NCI-H2107 (cell line): ENCODE measurements around the gene CCDC6.
"Not testable (repeated sequence)": the region's sequence is repeated elsewhere in the genome, so short reads cannot be mapped to it uniquely, and the experiment has no call there.

Source experiments
- DNase-seq: peaks from one replicate; lab custom pipeline; 2025; lab: John Stamatoyannopoulos, UW

Gene CCDC6

DNA sequence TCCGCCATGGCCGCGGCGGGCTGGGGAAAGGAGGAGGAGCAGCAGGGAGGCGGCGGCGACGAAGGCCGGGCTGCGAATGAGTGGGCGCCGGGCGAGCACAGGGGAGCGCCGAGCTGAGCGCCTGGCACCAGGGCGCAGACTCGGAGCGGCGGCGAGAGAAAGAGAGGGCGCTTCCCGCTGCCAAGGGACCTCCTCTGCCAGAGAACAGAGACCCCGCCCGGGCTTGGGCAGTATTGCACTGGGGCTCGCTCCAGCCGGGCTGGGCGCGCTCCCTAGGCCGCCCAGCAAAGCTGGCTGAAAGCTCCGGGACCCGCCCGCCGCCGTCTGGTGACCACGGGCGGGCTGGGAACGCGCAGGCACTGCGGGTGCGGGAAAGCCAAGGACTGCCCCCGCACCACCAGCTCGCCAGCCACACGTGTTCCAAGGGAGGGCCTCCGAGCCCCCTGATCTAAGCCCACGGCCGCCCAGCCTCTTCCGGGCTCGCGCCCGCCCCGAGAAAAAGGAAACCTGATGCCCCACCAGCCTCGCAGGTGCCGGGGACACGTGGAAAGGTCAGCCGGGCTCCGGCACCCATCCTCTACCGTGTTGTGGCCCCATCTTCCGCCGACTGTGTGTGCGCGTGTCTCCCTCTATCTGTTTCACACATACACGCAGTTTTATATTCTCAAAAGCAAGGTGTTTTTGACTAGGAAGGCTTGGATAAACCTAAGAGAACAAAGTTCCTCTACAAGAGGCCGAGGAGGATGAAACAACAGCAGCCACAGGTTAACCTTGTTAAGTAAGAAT lies at the start of gene CCDC6:
Gene CCDC6, minus strand, starts transcription at position 140 of the 786 bp plus-strand sequence. Its CDS starts 132 bp downstream, at position 8.
- peak; percentile 55 for DNase-seq

DNA sequence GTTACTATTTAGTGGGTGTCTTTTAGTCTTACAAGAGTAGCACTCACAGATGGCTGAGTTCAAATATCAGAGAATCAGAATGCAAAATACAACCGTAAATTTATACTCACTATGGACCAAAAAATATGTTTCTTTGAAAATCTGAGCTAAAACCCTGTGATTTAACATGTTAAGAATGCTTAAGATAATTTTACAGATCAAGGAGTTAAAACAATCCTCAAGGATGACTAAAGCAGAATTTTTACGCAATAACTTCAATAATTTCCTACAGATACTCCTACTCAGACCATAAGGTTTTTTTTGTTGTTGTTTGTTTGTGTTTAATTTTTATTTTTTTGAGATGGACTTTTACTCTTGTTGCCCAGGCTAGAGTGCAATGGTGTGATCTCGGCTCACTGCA lies 47.9 kb upstream of the CCDC6 start:
- DNase-seq: no peak

DNA sequence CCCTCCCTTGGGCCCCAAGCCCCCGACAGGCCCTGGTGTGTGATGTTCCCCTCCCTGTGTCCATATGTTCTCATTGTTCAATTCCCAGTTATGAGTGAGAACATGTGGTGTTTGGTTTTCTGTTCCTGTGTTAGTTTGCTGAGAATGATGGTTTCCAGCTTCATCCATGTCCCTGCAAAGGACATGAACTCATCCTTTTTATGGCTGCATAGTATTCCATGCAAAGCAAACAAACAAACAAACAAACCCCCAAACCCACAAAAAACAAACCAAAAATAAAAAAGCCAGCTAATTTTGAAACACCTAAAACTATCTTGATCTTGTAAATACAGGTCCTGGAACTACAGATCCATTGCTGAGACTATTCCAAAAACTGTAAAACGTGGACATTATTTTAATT lies 47.4 kb upstream of the CCDC6 start:
- not testable (repeated sequence) for DNase-seq

DNA sequence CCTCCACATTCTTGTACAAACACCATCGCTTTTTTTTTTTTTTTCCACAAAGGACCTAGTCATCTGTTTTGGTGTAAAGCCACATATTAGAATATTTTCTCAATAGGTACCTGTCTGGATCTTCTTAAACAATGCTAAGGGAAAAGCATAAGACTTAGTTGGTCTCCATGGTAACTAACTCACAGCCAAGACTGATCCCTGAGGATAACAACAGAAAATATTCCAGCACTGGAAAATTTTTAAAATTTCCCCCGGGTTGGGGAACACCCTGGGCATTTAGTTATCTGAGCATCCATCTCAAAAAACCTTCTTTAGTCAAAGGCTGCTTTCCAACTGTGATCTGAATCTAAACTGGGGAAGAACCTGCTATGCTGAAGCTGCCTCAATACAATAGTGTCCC lies 43.7 kb upstream of the CCDC6 start:
- no peak for DNase-seq

DNA sequence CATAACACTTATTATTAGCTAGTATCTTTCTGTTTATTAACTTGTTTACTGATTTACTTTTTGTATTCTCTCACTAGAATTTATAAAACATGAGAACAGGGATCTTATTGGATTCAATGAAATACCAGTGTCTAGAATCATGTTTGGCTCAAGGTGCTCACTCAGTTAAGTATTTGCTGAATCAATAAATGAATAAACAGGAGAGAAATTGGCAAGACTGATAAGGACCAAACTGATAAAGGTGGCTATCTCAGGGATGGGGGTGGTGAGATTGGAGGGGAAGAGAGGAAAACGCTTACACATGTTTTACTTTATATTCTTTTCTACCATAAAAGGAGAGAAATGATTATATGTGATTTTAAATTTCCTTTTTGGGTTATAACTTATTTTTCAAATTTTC lies 43.3 kb upstream of the CCDC6 start:
- DNase-seq: no peak

DNA sequence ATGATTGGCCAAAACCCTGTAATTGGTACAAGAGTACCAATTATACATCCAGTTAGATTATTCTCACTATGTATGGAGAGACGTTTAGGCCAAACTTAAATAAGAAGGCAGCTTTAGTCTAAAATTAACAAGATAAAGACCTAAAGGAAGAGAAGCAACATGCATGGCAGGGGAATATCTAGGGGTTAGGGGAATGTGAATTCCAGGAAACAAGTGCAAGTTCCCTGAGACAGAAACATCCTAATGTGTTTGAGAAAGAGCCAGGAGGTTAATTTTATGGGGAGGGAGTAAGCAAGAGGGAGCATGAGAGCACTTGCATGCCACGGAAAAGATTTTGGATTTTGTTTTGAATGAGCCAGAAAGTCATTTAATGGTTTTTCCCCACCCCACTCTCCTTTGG lies 39.6 kb upstream of the CCDC6 start:
- no peak for DNase-seq

DNA sequence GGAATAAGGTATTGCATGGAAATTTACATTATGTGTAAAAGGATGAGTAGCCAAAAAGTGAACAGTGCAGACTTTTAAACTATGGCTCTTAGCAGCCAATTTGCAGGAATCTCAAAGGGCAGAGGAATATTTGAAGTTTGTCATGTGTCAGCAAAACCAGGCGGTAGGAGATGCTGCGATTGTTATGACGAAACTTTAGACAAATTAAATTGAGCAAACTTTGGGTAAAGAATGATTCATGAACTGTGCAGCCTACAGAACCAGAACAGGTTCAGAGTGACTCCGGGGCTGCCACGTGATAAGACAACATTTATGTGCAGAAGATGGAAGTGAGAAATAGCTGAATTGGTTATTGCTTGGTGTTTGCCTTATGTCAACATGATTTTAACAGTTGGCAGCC lies 39.2 kb upstream of the CCDC6 start:
- DNase-seq: no peak

DNA sequence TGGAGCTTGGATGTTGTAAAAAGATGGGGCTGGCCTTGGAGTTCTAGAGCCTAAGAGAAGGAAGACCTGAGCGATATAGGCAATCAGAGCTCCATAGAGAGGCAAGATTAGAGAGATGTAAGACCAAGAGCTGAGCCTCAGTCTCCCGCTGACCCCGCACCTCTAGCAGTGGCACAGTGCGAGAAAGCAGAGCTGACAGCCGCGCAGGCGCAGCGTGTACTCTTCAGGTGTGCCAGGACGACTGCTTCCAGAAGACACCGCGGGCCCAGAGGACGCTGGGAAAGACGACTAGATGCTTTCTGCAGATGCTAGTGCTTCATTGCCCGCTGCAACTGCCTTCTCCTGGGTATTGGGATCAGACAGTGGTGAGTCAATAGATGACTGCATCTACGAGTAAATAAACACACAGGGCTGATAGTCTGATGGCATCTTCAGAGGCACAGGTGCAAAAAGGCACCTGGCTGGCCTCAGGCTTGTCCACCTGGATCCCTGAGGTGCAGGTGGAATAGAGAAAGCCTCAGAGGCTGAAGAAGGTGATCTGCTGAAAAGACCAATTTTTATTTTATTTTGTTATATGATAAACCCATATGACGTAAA lies 38.1 kb upstream of the CCDC6 start:
- no peak for DNase-seq

DNA sequence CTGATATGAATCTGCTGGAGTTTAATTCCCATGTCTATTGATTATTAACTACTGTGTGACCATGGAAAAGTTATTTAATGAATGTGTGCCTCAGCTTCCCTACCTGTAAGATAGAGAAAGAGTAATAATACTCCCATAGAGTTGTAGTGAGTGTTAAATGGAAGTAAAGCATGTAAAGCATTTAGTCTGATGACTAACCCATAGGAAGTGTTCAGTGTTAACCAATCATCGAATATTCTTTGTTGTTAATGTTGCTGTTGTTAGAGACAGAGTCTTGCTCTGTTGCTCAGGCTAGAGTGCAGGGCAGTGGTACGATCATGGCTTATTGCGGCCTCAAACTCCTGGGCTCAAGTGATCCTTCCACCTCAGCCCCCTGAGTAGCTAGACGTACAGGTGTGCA lies 36.2 kb upstream of the CCDC6 start:
- DNase-seq: no peak

DNA sequence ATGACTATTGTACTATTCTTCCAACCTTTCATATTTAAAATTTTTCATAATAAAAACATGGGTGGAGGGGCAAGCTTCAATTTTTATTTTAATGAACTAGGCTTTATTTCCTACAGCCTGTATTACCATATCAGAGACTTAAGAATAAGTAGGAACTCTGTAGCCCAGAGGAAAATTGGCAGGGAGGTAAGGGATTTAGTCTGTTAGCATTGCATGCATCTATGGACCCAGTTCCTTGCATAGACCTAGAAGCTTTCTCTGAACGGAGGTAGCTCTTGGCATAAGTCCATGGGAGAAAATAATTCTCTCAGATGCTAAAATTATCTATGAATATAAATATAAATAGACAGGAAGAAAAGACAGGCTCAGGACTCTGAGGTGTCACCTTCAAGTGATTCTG lies 31.4 kb upstream of the CCDC6 start:
- no peak for DNase-seq

DNA sequence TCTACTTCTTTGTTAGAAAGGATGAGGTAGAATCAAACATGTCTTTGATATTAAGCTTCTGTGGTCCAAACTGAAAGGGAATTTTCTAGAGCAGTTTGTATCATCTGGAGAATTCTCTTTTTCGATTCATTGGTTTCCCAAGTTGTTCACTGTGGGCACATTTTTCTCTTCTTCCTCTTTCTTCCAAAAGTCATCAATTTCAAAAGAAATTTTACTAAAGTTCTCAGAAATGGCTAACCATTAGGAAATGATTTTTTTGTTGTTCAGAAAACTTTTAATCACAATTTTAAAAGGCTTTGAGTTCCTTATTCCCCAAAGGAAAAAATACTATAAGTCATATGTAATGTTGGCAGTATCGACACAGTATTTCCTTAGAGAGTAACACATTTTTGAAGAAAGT lies 28.3 kb upstream of the CCDC6 start:
- no peak for DNase-seq

DNA sequence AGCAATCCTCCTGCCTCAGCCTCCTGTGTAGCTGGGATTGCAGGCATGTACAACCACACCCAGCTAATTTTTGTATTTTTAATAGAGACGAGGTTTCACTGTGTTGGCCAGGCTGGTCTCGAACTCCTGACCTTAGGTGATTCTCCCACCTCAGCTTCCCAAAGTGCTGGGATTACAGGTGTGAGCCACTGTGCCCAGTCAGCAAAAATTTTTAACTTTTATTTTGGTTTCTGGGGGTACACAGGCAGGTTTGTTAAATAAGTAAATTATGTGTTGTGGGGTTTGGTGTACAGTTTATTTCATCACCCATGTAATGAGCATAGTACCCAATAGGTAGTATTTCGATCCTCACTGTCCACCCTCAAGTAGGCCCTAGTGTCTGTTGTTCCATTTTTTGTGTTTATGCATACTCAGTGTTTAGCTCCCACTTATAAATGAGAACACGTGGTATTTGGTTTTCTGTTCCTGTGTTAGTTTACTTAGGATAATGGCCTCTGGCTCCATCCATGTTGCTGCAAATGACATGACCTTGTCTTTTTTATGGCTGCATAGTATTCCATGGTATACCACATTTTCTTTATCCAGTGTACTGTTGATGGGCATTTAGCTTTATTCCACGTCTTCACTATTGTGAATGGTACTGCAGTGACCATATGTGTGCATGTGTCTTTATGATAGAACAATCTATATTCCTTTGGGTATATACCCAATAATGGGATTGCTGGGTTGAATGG lies 24.6 kb upstream of the CCDC6 start:
- not testable (repeated sequence) for DNase-seq

DNA sequence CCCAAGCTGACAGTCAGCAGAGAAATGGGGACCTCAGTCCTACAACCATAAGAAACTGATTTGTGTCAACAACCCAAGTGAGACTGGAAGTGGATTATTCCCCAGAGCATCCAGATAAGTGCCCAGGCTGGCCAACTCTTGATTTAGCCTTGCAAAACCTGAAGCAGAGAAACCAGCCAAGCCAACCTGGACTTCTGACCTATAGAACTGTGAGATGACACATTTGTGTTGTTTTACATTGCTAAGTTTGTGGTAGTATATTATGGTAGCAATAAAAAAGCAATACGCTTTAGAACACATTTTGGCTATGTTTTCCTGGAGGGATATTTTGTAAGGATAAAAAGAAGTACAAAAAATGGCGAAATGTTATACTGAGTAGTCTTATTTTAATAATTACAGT lies 19.7 kb upstream of the CCDC6 start:
- DNase-seq: no peak

DNA sequence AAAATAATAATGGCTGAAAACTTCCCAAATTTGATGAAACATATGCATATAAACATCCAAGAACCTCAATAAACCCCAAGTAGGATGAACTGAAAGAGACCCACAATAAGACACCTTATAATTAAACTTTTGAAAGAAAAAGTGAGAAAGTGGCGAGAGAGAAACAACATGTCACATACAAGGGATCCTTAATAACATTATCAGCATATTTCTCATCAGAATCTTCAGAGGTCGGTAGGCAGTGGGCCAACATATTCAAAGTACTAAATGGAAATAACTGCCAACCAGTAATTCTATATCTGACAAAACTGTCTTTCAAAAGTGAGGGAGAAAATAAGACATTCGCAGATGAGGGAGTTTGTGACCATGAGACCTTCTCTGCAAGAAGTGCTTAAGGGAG lies 16.6 kb upstream of the CCDC6 start:
- no peak for DNase-seq

DNA sequence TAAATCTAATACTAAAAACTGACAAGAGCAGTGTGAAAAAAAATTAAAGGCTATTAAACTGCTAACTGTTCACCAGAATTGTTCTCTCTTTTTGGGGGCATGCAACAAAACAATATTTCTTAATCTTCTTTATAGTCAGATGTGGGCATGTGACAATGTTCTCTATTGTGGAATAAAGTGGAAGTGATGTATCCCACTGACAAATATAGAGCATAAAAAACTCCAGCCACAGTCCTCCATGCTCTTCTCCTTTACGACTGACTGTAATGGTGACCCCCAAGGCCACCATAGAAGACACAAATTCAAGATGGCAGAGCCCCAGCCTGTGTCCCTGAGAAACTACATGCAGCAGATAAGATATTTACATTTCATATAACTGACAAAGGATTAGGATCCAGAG lies 11.6 kb upstream of the CCDC6 start:
- no peak for DNase-seq

DNA sequence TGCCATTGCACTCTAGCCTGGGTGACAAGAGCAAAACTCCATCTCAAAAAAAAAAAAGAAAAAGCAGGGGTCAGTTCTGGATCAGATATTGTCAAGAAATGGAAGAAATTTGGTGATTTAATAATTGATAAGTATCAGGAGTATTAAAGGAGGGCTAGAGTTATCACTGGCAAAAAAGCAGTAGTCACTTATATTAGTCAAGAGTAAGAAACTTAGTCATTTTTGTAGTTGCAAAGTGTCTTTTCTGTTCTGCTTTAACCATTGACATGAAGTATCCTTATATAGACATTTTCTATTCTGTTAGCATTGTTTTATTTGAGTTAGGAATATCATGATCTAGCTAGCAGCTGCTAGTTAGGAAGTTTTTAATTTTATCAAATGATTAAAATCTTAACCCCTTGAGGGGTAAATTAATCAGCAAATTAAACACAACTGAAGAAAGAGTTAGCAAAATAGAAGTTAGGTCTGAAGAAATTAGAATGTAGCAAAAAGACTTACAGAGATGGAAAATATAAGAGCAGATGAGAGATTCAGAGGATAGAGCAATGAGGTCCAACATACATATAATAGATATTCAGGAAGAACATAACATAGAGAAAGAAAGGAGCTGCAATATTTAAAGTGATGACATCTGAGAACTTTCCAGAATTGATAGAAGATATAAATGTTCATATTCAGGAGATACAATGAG lies 7.3 kb upstream of the CCDC6 start:
- DNase-seq: no peak

DNA sequence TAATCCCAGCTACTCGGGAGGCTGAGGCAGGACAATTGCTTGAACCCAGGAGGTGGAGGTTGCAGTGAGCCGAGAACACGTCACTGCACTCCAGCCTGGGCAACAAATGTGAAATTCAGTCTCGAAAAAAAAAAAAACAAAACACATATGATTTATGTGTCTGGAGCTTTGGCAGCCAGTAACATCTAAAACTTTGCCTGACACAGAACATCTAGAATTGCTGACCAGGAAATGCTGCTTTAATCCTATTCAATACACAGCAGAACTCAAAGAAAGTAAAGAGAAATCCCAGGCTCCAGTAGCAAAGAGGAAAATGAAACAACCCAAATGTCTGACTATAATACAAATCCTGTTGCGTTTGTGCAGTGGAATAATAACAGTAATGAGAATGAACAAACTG lies 4.5 kb upstream of the CCDC6 start:
- DNase-seq: no peak

DNA sequence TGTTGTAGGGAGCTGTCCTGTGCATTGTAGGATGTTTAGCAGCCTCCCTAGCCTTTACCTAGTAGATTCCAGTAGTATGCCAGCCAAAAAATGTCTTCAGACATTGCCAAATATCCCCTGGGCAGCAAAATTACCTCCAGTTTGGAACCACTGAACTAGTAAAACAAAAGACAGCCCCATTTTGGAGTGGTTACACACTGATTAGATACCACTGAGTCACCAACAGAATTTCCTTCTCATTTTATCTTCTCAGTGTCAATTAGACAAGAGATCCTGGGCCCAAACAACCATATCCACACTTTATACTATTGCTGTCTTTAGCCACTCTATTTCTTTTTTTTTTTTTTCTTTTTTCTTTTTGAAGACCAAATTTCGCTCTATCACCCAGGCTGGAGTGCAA lies 3.5 kb upstream of the CCDC6 start:
- DNase-seq: no peak

DNA sequence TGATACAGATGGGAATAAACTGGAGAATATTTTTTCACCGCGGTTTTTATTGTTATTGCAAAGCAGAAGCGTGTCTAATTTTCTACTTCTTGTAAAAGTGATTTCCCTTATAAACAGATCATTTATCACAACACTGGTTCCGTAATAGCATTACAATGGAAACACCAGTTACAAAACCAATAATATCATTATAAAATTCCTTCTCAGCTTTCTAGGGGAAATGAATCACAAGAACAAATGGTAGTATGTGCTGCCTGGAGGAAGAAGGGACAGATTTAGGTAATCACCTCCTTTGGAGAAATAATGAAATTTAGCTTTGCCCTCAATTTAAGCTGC lies 2.4 kb upstream of the CCDC6 start:
- DNase-seq: no peak

DNA sequence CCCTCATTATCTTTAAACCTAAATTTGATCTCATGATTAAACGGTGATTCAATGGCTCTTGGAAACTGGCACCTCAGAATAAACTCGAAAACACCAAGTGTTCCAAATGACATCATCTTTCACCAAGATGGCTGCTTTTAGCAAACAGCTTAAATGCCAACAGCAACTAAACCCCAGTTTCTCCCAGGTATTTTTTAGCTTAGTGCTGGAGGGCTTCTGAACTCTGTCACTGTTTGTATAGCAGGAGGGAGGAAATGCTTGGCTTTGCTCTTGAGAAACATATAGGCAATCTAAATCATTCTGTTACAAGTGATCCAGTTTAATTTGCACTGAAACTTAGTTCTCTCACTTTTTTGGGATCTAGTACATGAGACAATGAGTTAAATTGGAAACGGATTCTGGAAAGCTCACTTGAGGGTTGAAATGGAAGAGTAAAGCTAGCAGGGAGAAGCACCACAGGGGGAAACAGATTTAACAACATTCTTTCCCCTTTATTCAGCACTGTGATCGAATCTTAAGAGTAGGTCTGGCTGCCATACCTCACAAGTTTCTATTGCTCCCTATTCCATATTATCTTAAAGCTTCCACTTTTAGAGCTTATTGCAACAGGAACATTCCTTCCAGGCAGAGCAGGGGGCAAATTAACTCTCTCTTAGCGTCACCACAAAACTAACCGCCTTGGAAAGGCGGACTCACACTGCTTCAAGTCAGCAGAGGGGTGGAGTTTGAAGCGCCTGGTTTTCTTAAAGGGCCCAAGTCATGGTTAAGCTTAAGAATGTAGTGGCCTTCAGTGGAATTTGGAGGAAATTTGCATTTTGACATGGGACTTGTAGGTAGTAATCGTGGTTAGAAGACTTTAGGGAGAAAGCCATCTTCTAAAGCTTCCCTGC lies 1.8 kb upstream of the CCDC6 start:
- no peak for DNase-seq

DNA sequence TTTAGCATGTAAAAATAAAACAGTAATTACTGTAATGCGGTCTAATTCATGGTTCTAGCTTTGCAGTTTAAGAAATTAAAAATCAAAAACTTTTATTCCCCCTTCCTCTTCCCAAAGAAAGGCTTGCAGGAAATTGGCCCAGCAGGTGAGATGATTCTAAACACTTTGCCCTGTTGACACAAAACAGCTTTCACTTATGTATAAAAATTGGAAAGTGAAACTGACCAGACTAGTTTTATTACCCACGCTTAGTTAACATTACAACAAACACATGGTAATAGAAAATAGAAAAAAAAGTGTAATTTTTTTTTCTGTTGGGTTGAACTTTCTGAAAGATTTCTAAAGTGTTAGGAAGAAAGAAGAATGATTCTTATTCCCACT lies 1.2 kb upstream of the CCDC6 start:
- no peak for DNase-seq
